Muscle of back (tissue), 11 donors: Measurements from ENCODE around the gene DTNB. TPM values are rescaled to one million over a fixed set of nuclear protein-coding genes. Genes with fewer than 3 reads are reported as not detected.
"Not testable (repeated sequence)": the region's sequence is repeated elsewhere in the genome, so short reads cannot be mapped to it uniquely, and the experiment has no call there.

ENCODE experiments used
- DNase-seq, 3 donors: peaks; one replicate each; pipeline versions ENCODE4 v3.0.0 to v3.0.0-alpha.2; 2013
- polyA plus RNA-seq, 10 donors: library from polyadenylated mRNA; unstranded; fragments of 120-200 nt; gene quantifications; one replicate each; pipeline ENCODE4 v1.2.1, GENCODE V29; 2013; ENCODE audit not compliant: insufficient read length in 10 of 10

DTNB gene
- polyA plus RNA-seq, 10 donors, result 3.5 to 9.1 (median 5.5) TPM

DNA sequence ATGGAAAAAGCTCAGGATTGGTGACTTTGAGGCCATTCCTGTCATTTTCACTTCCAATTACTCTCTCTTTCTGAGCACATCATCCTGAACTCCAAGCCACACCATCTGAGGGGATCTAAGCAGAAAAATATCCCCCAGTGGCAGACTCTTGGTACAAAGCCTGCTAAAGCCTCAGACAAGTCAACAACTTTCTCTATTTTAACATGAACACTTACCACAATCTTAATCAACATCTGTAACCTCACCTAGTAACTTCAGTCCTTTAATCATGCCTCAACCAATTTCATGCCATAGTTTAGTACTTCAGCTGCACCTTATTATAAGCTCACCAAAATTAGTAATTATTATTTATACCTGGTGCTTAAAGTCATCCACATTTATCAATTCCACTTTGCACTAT is 128.9 kb downstream of the DTNB start:
- no peak for DNase-seq

DNA sequence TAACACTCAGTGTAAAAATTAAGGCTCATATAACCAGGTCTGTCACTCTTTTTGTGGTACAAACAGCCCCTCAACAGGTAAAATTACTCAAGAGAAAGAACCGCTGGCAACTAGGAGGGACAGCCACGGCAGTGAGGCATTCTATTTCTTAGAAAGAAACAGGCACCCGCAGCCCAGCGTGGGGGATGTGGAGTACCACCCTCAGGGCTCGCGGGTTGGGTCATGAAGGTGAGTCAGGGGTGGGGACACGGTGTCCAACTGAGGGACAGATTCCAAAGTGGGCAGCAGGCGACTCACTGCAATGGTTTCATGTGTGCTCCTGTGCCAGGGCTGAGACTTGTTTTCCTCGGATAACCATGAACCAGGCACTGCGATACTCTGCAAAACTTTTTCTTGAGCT is 129.4 kb downstream of the DTNB start:
- DNase-seq, result no peak

DNA sequence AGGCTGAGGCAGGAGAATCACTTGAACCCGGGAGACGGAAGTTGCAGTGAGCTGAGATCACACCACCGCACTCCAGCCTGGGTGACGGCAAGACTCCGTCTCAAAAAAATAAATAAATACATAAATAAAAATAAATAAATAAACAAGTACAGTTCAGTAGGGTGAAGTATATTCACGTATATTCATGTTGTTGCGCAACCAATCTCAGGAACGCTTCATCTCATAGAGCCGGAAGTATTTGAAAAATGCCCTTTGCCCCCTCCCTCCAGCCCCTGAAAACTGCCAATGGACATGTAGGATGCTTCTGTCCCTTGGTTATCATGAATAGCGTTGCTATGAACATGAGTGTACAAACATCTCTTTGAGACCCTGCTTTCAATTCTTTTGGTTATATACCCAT is 132.0 kb downstream of the DTNB start:
- no peak for DNase-seq

DNA sequence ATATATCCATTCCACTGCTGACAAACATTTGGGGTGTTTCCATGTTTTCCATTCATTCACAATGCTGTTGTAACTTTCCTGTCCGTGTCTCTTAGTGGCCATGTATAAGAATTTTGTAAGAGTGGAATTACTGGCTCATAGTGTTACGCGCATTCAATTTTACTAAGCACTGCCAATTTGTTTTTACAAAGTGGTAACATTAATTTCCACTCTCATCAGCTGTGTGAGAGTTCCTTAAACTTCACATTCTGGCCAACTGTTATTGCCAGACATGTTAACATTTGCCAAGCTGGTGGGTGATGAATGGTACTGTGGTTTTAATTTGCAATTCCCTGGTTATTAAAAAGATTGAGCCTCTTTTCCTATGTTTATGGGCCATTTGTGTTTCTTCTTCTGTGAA is 134.2 kb downstream of the DTNB start:
- peak in 2 of 3 donors; percentile 23 to 52 for DNase-seq

DNA sequence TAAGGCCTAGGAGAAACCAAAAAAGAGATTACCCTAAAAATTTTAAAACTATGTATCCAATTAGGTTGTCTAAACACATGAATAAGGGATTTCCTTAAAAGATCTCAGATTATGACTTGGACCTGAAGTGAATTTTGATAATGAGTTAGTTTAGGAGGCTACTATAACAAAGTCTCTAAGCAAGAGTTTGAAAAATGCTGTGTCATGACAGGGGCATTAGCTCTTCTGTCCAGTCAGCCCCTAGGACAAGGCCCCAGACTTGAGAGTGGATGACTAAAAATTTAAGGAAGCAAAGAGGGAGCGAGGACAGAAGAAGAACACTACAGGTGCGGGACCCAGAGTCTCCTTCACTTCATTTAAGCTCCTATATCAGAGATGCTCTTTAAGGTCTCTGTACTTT is 135.9 kb downstream of the DTNB start:
- no peak for DNase-seq

DNA sequence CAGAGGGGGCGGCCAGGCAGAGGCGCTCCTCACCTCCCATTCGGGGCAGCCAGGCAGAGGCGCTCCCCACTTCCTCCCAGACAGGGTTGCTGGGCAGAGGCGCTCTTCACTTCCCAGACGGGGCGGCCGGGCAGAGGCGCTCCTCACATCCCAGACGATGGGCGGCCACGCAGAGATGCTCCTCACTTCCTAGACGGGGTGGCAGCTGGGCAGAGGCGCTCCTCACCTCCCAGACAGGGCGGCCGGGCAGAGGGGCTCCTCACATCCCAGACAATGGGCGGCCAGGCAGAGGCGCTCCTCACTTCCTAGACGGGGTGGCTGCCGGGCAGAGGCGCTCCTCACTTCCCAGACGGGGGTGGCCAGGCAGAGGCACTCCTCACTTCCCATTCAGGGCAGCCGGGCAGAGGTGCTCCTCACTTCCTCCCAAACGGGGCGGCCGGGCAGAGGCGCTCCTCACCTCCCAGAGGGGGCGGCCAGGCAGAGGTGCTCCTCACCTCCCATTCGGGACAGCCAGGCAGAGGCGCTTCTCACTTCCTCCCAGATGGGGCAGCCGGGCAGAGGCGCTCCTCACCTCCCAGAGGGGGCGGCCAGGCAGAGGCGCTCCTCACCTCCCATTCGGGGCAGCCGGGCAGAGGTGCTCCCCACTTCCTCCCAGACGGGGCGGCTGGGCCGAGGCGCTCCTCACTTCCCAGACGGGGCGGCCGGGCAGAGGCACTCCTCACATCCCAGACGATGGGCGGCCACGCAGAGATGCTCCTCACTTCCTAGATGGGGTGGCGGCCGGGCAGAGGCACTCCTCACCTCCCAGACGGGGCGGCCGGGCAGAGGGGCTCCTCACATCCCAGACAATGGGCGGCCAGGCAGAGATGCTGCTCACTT is 137.7 kb downstream of the DTNB start:
- DNase-seq, result not testable (repeated sequence)

DNA sequence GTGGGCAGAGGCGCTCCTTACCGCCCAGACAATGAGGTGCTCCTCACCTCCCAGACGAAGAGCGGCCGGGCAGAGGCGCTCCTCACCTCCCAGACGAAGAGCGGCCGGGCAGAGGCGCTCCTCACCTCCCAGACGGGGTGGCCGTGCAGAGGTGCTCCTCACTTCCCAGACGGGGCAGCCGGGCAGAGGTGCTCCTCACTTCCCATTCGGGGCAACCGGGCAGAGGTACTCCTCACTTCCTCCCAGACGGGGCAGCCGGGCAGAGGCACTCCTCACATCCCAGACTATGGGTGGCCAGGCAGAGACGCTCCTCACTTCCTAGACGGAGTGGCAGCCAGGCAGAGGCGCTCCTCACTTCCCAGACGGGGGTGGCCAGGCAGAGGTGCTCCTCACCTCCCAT is 138.4 kb downstream of the DTNB start:
- DNase-seq, result not testable (repeated sequence)

DNA sequence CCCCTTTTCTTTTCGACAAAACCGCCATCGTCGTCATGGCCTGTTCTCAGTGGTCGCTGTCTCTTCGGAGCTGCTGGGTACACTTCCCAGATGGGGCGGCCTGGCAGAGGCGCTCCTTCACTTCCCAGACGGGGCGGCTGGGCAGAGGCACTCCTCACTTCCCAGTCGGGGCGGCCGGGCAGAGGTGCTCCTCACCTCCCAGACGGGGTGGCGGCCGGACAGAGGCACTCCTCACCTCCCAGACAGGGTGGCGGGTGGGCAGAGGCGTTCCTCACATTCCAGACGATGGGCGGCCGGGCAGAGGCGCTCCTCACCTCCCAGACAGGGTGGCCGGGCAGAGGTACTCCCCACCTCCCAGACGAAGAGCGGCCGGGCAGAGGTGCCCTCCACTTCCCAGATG is 138.9 kb downstream of the DTNB start:
- no peak for DNase-seq

DNA sequence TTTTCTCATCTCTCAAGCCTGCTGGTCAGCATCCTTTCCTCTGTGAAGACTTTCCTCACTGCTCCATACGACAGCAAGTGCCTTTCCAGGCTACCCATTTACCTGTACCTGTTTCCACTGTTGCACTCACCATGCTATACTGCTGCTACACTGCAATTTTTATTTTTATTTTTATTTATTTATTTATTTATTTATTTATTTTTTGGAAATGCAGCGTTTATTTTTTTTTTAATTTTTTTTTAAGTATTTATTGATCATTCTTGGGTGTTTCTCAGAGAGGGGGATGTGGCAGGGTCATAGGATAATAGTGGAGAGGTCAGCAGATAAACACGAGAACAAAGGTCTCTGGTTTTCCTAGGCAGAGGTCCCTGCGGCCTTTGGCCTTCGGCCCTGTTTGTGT is 139.6 kb downstream of the DTNB start:
- DNase-seq, result not testable (repeated sequence)

DNA sequence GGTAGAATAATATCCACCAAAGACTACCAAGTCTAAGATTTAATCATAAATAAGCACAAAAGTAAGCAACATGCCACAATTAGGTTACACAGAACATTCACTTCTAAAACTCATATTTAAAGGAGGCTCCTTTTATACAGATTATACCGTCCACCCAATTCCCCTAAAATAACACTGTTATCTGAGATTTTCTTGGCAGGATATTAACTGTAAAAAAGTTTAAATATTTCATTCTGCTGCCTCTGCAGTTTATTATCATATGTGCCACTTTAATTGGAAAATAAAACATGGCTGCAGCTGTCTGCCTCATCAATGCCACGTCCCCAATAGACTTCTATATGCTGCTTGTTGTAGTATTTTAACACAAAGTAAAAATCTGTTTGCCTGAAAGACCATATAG is 140.9 kb downstream of the DTNB start:
- no peak for DNase-seq

DNA sequence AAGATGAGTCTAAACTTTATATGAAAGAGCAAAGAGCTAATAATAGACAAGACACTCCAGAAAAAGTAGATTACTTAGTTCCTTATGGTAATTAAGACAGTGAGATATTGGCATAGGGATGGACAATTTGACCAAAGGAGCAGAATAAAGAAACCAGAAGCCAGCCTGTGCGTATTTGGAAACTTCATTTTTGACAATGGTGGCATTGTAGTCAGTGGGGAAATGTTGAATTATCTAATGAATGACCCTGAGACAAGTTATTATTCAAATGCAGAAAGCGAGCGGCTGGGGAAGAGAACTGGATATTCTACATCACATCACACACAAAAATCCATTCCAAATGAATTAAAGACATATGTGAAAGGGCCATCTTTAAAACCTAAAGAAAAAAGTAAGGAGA is 144.3 kb downstream of the DTNB start:
- DNase-seq, result no peak

DNA sequence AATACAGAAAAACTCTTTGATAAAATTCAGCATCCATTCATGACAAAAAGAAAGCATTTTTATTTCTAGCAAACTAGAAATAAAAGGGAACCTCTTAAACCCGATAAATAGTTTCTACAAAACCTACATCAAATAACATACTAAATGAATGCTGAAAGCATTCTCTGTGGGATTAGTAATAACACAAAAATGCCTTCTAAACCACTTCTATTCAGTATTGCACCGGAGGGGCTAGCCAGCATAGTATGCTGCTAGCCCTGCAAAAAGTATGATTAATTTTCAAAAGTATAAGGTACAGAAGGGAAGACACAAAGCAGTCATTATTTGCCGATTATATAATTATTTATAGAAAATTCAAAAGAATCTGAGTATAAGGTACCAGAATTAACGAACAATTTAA is 145.2 kb downstream of the DTNB start:
- peak in 1 of 3 donors; percentile 37 for DNase-seq

DNA sequence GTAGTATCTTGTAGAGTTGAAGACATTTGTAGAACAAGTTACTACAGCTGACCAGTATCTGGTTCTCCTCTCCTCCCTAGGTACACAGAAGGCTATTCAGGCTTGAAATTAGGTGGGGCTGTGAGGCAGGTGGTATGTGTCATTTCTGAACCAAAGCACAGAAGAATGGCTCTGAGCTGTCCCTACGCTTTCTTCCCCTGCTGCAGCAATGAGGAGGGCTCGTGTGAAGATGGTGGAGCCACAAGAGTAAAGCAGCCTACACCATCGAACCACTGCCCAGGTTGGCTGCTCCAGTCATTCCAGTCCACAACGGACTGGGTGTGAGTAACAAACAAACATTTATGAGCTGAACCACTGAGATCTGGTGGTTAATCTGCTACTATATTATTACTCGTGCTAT is 148.9 kb downstream of the DTNB start:
- DNase-seq, result no peak

DNA sequence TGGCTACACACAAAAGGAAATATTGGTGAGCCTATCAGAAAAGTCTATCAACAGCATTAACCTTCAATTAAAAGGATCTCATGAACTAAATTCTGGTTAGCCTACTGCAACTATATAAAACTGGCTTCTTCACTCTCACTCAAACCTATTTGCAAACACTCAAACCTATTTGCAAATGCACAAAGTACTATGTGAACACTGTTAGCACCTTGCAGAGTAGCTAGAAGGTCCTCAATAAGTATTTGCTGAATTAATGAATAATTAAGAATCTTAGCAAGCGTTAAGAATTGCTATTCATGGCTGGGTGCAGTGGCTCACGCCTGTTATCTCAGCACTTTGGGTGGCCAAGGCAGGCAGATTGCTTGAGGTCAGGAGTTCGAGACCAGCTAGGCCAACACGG is 150.3 kb downstream of the DTNB start:
- DNase-seq, result no peak

DNA sequence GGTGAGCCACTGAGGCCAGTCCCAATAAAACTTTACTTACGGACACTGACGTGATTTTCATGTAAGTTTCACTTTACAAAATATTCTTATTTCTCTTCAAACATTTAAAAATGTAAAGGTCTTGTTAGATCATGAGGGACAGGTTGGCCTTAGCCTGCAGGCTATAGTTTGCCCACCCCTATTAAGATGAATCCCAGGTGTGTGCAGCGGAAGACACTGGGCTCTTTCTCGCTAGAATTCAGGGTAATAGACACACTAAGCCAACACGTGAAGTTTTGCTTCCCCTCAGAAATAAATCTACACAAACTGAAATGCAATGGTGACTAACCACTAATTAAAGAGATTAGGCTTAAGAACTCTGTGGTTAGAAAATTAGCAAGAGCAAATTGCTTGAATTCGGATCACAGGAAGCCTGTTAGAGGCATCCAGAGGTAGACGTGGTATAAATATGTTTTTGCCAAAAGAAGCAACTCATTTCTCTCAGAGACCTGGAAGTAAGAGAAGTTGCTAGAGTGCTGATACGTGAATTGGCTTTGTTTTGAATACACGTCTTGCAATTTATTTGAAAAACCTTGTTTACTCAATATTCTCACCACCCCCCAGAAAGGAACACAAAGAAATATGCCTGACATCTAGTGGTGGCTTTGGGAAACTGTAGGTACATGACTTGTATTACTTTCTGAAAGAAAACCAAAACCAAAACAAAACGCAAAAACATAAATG is 151.6 kb downstream of the DTNB start:
- DNase-seq, result peak; percentile 72 to 86 (median 75)

DNA sequence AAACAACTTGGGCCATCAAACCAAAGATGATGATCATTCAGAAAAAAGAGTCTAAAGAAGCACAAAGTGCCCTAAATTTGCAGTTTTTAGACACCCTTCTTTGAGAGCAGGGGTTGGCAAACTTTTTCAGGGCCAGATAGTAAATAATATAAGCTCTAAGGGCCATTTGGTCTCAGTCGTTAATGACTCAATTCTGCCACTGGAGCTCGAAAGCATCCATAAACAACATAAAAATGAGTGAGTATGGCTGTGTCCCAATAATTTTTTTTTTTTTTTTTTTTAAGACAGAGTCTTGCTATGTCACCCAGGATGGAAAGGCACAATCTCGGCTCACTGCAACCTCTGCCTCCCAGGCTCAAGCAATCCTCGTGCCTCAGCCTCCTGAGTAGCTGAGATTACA is 152.3 kb downstream of the DTNB start:
- DNase-seq, result no peak

DNA sequence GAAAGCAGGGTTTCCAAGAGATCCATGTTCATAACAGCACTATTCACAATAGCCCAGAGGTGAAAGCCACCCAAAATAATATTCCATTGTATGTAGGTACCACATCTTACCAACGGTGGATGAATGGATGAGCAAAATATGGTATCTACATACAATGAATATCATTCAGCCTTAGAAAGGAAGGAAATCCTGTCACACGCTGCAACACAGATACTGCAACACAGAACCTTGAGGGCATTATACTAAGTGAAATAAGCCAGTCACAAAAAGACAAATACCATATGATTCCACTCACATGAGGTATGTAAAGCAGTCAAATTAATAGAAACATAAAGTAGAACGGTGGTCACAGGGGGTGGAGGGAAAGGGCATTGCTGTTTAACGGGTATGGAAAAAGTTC is 155.7 kb downstream of the DTNB start:
- DNase-seq, result no peak

DNA sequence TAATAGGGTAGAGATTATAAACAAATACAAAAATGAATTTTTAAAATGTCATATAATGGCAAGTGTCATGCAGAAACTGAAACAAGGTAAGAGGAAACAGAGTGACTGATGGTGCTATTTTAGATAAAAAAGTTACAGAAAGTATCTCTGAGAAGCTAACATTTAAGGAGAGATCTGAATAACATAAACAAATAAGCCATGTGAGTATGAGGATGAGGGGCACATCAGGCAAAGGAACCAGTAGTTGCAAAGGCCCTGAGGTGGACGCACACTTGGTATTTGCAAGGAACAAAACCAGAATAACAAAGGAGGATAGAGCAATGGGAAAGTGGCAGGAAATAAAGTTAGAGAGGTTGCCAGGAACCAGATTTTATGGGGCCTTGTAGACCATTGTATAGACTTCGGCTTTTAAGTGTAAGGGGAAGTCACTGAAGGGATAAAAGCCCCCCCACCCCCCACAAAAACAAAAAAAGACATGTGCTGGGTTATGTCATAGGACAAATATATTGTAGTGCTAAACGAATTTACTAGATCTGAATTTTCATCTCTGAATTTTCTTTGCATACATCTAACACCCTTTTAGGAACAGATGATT is 159.2 kb downstream of the DTNB start:
- no peak for DNase-seq

DNA sequence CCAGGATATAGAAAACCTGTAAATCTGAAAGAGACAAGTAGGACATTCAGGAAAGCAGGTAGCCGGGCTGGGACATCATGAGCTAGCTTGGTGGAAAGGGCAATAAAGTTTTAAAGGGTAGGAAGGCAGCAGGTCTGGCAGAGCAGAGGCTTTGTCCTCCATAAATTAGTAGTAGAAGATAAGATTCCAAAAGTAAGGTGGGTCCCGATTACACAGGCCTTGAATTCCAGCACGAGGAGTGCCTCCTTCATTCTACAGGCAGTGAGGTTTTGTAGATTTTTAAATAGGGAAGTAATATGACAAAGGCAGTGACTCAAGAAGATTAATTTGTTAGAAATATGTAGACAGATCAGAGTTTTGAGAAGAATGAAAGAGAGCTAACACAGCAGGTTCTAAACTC is 160.7 kb downstream of the DTNB start:
- no peak for DNase-seq

DNA sequence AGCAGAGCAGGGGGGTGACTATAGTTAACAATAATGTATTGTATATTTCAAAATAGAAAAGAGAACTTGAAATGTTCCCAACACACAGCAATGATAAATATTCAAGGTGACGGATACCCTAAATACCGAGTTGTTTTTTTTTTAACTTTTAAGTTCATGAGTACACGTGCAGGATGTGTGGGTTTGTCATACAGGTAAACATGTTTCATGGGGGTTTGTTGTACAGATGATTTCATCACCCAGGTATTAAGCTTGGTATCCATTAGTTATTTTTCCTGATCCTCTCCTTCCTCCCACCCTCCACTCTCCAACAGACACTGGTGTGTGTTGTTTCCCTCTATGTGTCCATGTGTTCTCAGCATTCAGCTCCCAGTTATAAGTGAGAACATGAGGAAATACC is 167.2 kb downstream of the DTNB start:
- DNase-seq, result no peak

DNA sequence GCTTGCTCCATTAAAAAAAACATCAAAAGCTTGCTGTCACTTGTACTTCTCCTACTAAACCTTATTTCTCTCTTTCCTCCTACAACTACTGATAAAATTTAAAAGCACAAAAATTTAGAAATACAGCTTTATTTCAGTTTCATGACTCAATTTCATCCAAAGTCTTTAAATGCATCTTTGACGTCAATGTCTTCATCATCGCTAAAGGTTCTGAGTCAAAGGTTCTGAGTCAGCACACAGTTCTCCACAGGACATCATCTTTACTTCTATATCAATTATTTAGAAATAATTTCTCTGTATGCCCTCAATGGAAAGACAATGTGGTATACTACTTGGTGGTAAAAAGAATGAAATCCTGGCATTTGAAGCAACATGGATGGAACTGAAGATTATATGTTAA is 167.8 kb downstream of the DTNB start:
- DNase-seq, result no peak

DNA sequence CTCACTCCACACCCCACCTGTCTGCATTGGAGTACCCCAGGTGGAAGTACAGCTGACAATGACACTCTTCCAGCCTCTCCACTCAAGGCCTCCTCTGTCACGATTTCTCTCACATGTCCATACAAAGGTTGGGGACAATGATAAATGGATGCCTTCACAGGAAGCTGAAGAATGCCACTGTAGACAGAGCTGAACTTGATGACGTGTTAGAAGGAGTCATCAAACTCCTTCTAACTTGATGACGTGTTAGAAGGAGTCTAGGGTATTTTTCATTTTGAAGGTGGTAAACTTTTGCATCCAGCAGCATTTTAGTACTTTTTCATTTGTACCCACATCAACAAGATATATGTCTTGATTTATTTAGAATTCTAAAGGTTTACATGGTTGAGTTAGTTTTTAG is 168.2 kb downstream of the DTNB start:
- no peak for DNase-seq

DNA sequence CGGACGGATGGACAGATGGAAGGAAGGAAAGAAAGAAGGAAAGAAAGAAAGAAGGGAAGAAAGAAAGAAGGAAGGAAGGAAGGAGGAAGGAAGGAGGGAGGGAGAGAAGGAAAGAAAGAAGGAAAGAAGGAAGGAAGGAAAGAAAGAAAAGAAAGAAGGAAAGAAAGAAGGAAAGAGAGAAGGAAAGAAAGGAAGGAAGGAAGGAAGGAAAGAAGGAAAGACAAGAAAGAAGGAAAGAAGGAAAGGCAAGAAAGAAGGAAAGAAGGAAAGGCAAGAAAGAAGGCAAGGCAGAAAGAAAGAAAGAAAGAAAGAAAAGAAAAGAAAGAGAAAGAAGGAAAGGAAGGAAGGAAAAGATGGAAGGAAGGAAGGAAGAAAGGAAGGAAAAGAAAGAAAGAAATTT is 169.1 kb downstream of the DTNB start:
- no peak for DNase-seq
